ENCODE data around the gene FKRP.
"Not testable (repeated sequence)": the region's sequence is repeated elsewhere in the genome, so short reads cannot be mapped to it uniquely, and the experiment has no call there.

The FKRP gene

DNA sequence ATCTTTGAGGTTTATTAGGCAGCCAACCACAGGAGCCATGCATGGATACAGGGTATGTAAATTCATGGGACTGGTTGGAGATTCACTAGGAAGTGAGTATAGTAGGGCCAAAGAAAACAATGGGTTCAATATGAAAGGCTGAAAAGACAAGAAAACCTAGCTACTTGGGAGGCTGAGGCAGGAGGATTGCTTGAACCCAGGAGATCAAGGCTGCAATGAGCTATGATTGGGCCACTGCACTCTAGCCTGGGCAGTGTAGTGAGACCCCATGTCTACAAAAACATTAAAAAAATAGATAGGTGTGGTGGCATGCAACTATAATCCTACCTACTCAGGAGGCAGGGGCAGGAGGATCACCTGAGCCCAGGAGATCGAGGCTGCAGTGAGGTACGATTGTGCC lies 52.9 kb downstream of the FKRP start:
- Histone ChIP-seq H3K4me3 (no peak overlapping the region), H3K27ac (no peak overlapping the region)
- TF ChIP-seq CTCF (IDR thresholded peaks at IDR 0.05), result no peak
- no peak for DNase-seq (ENCODE audit: low spot score)

DNA sequence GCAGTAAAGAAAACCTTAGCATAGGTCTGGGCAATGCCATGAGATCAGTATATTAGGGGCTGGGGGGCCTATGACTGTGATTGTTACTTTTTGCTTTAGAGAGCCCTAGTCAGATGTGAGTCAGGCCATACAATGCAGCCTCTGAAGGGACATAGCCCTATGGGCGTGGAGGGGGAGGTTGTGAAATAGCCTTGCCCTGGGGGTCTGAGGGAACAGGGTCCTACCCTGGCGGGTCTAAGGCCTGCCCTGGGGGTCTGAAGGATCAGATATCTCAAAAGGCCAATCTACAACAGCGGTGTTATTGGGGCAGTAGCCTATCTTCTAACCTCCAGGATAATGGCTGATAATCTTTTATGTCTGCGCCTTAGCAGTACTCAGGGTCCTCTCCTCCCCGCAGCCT lies 56.3 kb downstream of the FKRP start:
- TF ChIP-seq CTCF (IDR thresholded peaks at IDR 0.05), result no peak
- no peak for DNase-seq (ENCODE audit: low spot score)
- H3K4me3 ChIP-seq, result no peak overlapping the region
- no peak overlapping the region for H3K27ac ChIP-seq

DNA sequence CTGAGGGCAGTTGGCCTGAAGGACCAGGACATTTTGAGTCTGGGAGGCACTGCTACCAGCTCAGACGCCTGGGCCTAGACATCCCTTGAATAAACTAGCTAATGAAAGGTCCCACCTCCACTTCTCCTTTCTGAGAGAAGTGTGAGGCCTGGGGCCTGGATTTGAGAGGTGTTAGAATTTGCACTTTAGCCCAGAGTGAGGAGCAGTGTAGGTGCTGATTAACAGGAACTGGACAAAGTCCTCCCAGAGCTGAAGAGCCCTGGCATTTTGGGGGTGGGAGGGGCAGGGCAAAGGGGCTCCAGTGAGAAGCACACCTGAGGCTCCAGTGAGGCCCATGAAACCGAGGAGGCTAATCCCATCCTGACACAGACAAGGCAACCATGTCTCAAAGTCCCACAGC lies 57.7 kb downstream of the FKRP start:
- TF ChIP-seq CTCF (IDR thresholded peaks at IDR 0.05), result no peak
- no peak overlapping the region for H3K27ac ChIP-seq
- no peak for DNase-seq (ENCODE audit: low spot score)

GRCh38 chr19:46804432-46804831 lies 58.6 kb downstream of the FKRP start:
- not testable (repeated sequence) for H3K27ac ChIP-seq; H3K4me3 ChIP-seq; DNase-seq (ENCODE audit: low spot score)

More for the DNA sequence above, 57.7 kb downstream of the FKRP start:
- no peak overlapping the region for H3K4me3 ChIP-seq

DNA sequence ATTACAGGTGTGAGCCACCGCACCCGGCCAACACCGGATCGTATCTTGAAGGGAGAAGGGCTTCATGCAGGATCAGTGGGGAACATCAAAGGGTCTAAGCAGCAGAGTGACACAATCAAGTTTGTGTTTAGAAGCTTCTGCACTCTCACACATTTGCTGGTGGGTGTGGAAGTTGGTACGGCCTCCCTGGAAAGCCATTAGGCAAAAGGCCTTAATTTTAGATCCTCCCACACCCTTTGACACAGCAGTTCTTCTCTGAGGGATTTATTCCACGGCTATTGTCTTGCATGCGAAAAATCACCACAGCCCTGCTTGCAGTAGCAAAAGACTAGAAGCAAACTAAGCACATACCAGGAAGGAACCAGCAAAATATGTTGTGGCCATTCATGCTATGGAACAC lies 60.8 kb downstream of the FKRP start:
- no peak for TF ChIP-seq CTCF (IDR thresholded peaks at IDR 0.05)
- H3K4me3 ChIP-seq, result no peak overlapping the region
- no peak overlapping the region for H3K27ac ChIP-seq
- DNase-seq (ENCODE audit: low spot score), result no peak

Measured in coronary artery (tissue), 2 donors.